HG03442 (cell line): Measurements from ENCODE around the gene PCAT6.

ENCODE experiments used
- ATAC-seq: cut with Tn5 transposase; IDR thresholded peaks from one replicate; pipeline ENCODE4 v1.9.1; 2021; ENCODE audit warnings: mild to moderate bottlenecking, moderate library complexity; ENCODE audit not compliant: unreplicated experiment

The PCAT6 gene

DNA sequence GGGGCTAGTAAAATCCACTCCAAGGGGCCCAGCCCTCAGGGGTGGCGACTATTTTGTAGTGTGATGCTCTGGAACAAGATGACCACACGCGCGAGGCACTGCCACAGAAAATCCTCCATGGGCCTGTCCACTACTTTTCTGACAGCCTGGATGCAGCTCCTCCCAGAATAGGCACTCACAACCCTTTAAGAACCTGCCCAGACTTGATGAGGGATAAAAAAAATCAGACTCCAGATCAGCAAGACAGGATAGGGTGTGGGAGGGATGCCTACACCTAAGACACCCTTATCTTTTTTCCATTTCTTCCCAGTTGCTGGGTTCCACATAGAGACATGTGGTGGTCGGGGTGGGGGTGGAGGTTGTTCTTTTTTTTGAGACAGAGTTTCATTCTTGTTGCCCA, 33.5 kb downstream of the PCAT6 start:
- ATAC-seq = no peak

DNA sequence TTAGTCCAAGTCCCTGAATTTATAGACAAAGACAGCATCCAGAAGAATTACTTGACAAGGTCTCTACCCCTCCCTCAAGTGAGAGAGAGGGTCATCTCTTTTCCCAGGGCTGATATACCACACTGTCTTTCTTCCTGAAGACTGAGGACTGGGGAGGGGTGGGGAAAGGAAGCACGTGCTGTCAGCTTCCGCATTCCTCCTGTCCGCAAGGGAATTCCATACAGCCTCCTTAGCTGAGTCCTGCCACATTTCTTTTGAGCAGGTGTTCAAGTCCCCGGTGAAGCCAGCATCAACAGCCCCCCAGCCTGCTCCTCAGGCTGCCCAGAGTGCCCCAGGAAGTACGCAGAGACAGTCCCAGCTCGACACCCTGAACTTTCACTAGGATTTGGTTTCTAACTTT, 34.2 kb downstream of the PCAT6 start:
- no peak for ATAC-seq

DNA sequence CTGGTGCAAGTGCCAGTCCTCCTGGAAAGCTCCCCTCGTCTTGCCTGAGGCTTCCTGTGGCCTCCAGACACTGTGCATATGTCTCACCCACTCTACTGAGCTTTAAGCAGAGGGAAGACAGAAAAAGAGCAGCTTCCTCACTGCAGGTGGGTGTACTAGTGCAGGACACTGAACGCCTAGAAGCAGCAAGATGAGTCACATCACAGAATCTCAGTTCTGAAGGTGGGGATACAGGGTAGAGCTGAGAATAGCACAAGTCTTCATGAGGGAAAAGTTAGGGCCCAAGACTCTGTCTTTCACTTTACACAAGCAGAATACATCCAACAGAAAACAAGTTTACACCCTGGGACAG, 37.4 kb downstream of the PCAT6 start:
- ATAC-seq = no peak

DNA sequence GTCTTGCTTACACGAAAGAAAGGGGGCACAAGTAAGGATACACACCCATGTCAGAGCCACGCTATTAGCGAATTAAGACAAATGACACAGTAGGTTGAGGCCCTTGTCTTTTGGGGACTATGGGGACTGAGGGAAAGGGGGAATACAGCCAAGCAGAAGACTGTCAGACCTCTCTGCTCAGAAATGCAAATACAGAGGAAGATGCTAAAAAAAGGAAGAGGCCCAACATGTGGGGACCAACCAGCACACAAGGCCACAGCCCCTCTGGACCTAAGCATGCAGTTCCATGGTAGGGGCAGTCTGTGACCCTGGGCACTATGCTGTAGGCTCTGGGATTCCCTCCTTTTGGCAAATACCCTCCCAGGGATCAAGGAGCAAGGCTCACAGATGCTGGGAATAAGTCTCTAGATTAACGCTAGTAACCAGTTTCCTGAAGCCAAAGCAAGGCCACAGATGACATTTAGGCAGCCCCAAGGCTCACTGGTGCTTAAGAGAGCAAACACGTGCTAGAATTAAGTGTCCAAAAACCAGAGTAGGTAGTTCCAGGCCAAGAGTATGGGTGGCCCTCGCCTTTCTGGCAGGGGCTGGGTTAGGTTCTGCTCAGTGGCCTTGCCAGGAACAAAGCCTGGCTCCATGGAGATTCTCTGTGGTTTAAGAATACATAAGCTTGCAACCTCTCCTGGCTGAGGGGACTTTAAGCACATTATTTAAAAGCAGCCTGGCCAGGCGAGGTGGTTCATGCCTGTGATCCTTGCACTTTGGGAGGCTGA, 40.0 kb downstream of the PCAT6 start:
- ATAC-seq = no peak

DNA sequence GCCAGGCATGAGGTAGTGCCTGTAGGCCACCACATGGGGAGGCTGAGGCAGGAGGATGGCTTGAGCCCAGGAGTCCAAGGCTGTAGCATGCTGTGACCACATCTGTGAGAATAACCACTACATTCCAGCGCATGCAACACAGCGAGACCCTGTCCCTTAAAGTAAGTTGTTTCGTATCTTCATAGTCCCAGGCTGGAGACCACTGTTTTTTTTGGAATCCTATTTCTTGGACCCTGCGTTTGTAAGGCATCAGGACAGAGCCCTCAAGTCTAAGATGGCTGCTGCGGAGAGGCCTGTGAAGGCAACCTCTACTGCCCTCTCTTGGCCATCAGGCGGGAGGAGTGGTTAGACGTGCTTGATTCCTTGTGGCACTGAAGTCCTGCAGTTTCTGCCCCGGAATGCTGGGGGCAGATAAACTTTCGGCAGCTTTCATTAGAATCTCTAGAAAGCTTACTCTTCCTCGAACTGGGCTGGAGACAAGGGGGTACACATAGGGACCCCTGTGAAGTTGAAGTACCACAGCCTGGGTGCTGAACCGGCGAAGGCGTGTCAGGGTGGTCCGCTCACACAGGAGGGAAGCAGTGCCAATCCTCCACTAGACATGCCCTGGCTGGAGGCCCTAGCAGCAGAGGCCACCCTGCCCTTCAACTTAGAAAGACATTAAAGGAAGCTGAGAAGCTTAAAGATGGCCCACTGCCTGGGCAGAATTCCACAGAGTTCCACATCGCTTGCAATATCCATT, 41.6 kb downstream of the PCAT6 start:
- no peak for ATAC-seq

DNA sequence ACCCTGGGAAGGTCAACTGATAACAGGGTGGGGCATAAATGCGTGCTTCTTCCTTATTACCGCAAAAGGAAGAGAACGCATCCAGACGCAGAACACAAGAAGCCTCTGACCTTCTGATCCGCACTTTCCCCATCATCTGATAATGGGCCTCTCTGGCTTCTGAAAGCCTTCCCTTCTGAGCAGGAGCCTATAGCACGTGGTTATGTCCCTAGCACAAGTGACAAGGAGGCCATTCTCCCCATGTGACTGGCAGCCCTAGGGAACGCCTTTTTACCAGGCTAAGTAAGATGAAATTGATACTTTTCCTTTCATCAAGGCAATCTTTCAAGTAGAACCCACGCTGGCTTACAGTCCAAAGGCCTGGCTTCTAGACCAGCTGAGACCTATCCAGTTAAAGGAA, 44.0 kb downstream of the PCAT6 start:
- ATAC-seq = no peak

DNA sequence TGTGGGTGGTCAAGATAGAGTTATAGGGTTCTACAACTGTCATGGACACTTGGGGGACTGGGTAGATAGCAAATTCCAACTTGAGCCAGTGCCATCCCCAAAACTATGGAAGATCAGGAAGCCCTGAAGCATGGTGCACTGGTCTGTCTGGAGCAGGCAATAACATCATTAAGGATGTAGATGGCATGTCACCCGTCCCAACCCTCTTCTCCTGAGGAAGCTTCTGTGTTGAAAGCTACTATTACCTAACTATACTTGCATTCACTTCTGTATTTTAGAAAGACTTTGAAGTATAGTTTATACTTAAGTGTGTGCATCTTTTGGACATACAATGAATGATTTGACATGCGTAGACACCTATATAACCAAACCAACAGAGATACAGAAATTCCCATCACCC, 45.3 kb downstream of the PCAT6 start:
- ATAC-seq = no peak

DNA sequence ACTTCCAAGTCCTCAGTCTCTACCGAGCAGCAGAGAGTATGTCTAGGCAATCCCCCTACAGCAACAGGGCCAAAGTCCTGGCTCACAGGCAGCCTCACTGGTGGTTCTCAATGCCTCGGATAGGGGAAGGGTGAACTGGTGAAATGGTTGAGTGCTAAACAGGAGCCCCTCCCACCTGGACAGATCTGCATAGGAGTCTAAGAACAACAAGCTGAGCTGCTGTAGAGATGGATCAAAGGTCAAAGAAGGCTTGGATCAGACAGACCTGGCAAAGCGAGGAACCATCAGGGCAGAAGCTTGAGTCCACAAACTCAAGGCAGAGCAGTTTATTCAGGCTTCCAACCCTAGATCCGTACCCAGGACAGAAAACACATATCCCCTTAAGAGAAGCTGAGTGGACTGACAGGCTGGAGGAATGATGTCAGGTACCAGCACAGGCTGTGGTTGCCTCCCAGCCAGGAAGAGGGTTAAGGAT, 46.4 kb downstream of the PCAT6 start:
- no peak for ATAC-seq

DNA sequence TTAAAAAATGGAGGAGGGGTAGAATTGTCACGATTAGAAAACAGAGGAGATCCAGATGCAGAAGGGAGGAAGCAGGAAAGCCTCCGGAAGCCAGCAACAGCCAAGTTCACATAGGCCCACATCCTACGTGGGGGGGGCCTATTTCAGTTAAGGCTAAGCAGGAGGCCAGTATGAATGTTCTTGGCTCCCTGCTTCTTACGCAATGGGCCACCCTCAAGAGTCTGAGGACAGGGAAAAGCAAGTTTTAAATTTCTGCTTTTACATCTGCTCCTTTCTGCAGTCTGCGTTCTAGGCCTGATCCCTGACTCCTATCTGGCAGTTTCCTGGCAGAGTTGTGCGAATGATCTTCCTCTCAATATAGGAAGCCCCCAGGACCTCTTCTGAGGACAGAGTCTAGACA, 47.6 kb downstream of the PCAT6 start:
- ATAC-seq = no peak

DNA sequence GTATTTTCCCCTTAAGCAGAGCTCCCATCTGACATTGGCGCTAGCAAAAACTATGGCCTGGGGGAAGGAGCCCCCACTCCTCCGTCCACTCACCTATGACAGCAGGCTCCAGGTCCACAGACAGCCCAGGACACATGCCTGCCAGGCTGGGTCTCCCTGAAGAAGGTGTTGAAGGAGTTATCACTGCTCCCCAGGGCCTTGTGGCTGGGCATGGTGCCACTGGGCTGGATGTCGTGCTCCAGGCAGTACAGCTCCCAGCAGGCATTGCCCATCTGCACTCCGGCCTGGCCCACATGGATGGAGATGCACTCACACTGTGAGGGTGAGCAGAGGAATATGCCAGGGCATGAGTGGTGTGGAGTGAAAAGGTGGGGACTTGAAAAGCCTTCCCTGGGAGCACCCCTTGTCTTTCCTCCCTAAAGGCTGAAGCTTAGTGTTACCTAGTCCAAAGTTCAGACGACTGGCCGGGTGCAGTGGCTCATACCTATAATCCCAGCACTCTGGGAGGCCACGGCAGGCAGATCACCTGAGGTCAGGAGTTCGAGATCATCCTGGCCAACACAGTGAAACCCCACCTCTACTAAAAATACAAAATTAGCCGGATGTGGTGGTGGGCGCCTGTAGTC, 48.1 kb downstream of the PCAT6 start:
- no peak for ATAC-seq

DNA sequence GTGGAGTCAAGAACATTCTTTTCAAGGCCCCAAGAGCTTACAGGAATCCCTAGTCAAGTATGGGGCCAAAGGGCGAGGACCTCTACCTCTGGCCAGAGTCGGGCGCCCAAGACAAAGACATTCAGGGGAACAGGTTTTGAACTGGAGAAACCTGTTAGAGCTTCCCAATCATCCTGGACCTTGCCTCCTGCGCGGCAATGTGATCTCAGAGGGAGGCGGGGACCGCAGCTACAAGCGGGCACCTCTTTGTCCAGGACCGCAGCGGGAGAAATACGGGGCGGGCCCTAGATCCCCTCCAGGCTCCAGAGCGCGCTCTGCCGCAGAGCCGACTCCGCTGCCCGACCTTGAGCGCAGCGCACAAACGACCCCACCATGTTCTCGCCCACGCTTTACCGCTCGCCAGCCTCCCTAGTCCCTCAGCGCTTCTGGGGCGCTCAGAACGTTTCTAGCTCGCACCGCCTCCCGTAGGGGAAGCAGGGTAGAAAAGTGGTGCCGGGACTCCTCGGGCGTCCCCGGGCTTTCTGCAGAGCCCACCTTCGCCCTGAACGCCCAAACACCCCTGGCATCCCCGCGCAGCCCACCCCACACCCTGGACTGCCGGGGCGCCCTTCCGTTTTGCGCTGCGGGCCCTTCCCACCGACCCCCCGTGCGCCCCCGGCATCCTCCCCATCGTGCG, 50.1 kb downstream of the PCAT6 start:
- no peak for ATAC-seq
